HG03097 (cell line): ENCODE results near the gene LUM.
"Not testable (repeated sequence)": the region's sequence is repeated elsewhere in the genome, so short reads cannot be mapped to it uniquely, and the experiment has no call there.

Experiments
- ATAC-seq: cut with Tn5 transposase; IDR thresholded peaks from one replicate; pipeline ENCODE4 v1.9.1; 2021; ENCODE audit not compliant: unreplicated experiment, low FRiP score

LUM gene

GRCh38 chr12:91110311-91110924 lies 876 bp downstream of the LUM start:
- ATAC-seq: no peak

DNA sequence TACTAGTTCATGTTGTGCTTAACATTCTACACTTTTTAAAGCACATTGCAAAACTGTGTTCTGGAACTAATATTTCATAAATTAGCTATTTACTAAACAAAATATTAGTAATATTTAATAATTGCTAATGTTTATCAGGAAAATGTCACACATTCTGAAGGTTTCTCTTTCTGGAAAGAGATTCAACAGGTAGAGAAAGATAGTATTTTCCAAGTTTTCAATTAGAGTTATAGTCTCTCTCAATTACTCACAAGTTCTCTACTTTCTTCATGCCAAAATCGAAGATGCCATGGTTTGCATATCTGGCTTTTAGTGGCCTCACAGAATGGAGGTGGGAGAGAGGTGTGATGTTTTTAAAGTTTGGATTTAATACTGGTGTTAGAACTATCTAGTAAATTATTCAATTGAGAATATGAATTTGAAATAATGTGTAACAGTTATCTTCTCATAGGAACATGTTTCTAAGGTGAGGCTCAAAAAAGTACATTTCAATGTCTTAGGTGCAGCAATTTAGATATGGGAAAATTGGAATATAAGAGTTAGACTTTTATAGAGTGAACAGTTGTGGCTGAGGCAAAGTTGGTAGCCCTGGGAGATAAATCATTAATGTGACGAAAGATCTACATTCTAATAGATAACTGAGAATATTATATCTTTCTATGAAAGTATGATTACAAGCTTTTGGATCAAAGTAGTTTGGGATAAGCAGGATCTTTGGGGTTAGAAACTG lies 1.5 kb downstream of the LUM start:
- ATAC-seq: no peak

GRCh38 chr12:91109148-91109564 lies 2.1 kb downstream of the LUM start:
- ATAC-seq: no peak

DNA sequence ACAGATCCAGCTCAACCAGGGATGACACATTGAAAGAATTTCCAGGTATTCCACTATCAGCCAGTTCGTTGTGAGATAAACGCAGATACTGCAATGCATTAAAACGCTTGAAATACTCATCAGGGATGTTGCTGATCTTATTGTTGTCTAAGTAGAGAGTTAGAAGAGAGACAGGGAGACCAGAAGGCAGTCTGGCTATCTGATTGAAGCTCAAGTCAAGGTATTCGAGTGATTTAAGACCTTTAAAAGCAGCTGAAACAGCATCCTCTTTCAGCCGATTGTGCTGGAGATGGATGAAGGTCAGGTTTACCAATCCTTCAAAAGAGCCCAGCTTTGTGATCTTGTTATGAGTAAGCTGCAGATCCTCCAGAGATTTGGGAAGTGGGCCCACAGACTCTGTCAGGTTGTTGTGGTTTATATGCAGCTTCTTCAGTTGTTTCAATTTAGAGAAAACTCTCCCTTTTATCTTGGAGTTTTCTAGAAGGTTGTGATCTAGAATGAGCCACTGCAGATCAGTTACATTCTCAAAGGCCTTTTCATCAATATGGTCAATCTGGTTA lies 3.0 kb downstream of the LUM start:
- no peak for ATAC-seq

DNA sequence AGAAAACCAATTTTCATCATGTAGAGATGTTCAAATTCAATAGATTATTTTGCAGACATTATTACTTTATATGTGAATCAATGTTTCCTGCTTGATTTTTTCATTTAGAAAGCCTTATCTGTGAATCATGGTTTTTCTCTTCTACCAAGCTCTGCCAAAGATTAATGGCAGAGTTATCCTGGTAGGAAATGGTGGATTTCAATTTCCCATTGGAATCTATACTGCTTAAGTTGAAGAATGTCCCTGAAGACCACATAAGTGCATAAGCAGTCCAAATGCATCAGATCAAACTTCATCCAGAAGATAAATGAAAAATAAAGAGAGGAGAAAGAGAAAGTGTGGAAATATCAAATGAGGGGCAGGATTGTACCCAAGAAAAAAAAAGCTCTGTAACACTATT lies 5.0 kb downstream of the LUM start:
- no peak for ATAC-seq

DNA sequence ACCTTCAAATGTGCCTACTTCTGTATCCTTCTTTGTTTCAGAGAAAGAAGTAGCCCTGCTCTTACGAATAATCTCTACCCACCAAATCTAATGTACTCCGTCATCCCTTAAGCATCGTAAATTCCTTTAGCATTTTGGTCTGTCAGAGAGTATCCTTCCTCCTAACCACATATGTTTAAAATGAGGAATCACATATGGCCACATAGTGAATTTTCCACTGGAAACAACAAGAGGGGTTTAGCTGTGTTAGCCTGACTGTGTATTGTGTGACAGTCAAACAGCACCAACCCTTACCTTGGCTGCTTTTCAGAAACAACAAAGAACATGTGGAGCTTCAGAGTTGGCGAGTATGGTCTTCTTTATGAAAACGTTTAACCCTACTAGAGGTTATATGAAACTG lies 5.5 kb downstream of the LUM start:
- no peak for ATAC-seq

DNA sequence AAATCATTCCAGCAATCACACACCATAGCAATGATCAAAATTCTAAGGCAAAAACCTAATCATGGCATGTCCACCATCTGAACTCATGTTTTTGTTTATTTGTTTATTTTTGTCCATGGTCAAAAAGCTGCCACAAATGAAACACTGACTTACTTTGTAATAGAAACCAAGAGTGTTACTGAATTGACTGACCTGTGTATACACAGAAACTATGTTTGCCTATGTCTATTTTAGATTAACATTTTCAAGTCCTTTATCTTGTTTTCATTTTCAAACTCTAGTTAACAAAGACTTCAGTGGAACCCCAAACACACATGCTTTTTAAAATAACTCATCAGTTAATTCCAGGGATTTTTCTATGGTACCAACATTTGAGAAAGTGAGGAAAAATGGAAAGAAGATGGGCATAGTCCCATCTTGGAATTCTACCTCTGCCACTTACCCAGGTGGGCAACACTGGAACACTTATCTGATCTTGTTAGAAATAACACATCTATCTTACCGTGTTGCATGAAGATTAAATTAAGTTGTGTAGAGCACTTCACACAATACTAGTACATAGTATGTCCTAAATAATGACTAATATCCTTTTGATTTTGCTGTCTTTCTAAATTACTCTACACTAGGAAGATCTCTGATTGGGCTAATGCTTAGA lies 6.4 kb downstream of the LUM start:
- no peak for ATAC-seq

DNA sequence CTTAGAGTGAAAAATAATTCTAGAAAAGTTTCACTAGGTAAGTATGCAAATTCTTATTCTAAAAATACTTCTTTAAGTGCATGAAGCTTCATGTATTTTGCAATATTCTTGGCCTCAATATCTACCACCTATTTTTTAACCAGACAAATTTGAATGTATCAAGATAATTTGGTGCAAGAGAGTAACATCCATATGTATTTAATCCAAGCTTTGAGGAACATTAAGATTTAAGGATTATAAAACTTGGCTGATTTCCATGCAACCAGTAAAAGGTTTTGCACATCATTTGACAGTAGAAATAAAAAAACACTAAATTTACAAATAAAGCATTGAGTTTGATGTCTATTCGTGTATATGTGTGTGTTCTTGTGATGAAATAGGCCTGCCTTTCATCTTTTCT lies 7.7 kb downstream of the LUM start:
- ATAC-seq: no peak

DNA sequence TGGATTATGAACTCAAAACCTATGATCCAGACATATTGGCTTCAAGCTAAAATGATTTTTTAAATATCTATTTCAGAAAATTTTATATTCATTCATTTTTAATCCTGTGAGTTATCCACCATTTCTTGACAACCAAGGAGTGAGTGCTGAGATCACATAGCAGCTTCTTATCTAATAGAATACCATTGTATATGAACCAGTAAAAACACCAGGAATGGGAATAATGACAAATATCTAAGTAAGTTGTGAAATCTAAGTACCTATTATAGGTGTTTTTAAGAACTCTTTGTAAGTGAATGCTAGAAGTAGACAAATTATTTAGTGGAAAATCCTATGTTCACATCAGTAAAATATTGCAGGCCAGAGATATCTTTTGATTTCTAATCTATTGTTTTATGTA lies 8.2 kb downstream of the LUM start:
- ATAC-seq: no peak

DNA sequence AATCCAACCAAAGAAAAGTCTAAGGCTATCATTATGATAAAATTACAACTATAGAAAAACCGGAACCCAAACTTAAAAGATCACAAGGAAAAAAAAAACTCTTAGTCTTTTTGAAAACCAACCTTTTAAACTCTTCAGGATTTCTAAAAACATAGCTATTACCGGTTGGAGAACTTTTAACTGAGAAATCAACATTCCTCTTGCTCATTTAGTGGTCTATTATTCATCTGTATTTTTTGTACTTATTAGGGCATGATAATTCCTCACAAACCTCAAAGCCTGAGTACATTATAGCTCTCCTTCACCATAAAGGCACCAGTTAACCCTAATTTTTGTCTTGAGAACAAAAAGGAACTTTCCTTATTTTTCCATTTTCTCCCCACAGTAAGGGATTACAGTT lies 10.4 kb downstream of the LUM start:
- ATAC-seq: no peak

GRCh38 chr12:91099836-91100235 lies 11.5 kb downstream of the LUM start:
- ATAC-seq: no peak

DNA sequence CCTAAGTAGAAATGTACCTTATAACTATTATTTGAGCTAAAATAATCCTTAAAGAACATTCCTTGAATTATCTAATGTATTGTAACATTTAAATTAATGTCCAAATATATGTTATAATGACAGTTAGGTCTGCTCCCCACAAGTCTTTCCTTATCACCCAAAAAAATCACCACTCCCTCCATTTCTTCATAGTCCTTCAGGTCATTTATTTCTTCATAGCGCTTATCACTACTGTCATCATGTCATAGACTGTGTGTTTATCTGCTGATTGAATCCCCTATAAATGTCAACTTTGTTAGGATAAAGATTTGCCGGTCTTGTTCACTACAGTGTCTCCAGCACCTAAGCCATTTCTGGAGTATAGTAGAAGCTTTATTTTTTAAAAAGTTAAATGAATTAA lies 12.0 kb downstream of the LUM start:
- ATAC-seq: no peak

DNA sequence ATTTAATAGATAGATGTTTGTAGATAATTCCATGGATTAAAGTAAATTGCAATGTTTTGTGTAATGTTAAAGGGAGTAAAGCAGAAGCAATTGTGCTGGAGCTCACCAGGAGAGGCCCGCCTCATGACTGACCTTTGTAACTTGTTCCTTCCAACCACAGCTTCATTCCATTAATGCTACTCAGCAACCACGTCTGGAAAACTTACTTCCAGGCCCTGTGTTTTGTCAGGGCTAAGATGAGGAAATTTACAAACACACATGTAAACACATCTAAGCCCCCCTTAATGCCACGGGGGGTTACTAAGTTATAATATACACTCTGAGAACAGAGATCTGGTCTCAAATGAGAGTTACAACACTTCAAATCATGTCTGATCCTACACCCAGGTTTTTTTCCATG lies 12.4 kb downstream of the LUM start:
- ATAC-seq: no peak

DNA sequence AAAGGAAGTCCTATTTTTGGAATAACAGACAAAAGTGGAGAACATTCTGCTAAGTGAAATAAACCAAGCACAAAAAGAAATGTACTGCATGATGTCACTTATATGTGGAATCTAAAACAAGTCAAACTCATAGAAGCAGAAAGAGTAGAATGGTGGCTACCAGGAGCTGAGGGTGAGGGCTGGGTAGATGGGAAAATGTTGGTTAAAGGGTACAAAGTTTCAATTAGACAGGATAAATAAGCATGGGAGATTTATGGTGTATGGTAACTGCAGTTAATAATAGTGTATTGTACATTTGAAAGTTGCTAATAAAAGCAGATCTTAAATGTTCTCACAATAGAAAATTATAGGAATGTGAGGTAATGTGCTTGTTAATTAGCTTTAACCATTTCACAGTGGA lies 12.8 kb downstream of the LUM start:
- no peak for ATAC-seq

GRCh38 chr12:91094957-91095356 lies 16.3 kb downstream of the LUM start:
- ATAC-seq: no peak

DNA sequence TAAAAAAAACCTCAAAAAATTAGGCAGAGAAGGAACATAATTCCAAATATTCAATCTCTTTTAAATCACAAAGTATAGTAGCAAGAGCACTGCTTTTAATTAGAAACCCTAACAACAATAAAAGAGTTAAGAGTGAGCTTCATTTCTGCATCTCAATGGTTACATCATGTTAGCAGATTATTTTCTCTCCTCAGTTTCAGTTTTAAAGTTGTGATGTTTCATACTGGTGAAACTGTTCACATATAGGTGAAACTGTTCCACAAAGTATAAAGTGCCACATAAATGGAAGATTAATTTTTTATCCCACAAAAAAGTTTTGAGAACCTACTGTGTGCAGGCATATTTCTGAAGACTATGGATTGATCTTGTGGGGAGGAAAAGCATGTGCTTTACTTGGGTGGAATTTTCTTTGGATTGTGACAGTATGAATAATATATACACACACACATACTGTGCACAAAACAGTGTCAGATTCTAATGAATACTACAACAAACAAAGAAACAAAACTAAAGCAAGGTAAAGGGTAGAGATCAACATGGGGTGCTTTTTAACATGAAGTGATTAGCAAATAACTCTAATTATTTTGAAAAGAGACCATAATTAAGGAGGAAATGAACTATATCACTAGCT lies 17.1 kb downstream of the LUM start:
- no peak for ATAC-seq

- ATAC-seq: no peak
Observed at GRCh38 chr12:91093341-91093740, 18.0 kb downstream of the LUM start.

DNA sequence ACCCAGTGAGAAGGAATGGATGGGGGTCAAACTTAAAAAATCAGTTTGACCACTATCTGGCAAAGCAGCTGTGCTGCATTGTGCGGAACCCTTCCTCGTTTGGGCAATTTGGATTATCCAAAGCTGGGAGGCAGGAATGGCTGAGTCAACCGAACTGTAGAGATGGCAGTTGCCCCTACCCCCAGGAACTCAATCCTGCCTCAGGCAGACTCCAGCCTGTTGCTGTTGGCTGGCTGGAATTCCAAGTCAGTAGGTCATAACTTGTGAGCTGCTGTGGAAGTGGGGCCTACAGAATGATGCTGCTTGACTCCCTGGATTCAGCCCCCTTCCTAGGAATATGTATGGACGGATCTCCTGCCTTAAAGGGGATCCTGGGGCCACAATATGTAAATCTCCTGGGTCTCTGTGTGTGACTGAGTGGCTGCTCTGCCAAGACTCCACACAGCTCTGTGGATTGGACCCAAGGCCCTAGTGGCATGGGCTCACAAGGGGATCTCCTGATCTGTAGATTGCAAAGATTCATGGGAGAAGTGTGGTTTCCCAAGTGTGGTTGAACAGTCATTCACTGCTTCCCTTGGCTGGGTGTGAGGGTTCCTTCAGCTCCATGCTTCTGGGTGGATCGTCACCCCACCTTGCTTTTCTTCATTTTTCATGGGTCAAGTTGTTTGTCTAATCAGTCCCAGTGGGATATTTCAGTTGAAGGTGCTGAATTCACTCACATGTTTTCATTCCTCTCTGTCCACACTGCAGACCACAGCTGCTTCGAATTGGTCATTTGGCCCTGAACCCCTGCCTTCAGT lies 19.2 kb downstream of the LUM start:
- no peak for ATAC-seq

DNA sequence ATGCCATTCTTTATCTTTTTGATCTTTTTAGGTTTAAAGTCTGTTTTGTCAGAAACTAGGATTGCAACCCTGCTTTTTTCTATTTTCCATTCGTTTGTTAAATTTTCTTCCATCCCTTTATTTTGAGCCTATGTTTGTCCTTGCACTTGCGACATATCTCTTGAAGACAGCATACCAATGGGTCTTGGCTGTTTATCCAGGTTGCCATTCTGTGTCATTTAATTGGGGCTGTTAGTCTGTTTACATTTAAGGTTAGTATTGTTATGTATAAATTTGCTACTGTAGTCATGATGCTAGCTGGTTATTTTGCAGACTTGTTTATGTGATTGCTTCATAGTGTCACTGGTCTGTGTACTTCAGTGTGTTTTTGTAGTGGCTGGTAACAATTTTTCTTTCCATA lies 21.3 kb downstream of the LUM start:
- ATAC-seq: not testable (repeated sequence)

DNA sequence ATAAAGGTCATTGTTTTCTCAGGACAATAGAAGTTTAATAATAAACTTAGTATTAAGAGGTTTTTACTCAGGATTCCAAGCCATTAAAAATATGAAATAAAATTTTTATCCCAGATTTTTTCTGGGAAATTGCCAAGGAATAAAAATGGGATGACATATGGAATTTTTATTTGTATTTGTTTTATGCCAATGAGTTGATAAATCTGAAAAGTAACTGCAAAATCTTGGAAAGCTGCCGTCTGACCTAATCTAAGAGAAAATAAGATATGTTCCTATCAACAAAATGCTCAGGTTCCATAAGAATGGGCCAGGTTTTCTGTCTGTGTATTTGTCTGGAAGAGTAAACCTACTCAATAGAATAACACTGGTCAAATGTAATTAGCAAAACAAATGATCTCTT lies 31.3 kb downstream of the LUM start:
- ATAC-seq: no peak

GRCh38 chr12:91078501-91078900 lies 32.8 kb downstream of the LUM start:
- ATAC-seq: no peak
